Measurements from ENCODE around the gene LDLRAD3.
"Not testable (repeated sequence)": the region's sequence is repeated elsewhere in the genome, so short reads cannot be mapped to it uniquely, and the experiment has no call there.

Gene LDLRAD3

DNA sequence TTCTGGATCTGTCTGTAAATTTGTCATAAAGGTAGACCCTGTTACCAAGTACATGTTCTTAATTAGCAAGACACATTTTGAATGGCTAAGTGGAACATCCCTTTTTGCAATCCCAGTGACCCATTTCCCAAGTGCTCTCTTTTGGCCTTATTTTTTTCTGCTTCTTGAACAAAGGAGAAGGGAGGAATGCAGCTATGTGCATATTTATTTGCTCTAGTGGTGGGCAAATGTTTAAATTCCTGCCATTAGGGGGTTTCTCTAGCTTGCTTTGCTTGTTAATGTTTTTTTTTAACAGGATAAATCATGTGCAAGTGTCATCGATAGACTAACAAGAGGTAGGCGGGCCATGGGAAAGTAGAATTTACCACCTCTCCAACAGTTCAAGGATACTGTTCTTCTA, 209.7 kb downstream of the LDLRAD3 start:
- in situ Hi-C loops (cut with HindIII; ENCODE audit: low sequenced_read_pairs): no loop called here

DNA sequence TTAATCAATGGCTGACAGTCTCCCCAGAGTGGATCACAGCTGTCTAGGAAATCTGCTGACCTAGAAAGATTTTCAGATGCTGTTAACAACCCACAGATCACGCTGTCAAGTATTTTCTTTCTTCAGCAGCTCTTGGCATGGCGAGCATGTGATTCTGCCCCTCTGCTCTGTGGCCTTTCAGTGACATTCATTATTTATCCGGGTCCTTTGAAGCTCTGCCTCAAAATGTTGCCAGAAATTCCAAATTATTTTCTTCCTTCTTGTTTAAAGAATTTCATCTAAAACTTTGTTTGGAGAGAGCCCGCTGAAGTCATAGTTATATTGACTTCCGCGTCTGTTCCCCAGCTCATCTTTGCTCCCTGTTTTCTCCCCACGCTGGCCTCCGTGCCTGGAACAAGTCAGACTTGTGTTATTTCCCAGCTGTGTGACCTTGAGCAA, 211.3 kb downstream of the LDLRAD3 start:
- in situ Hi-C loops (cut with HindIII; ENCODE audit: low sequenced_read_pairs): no loop called here

DNA sequence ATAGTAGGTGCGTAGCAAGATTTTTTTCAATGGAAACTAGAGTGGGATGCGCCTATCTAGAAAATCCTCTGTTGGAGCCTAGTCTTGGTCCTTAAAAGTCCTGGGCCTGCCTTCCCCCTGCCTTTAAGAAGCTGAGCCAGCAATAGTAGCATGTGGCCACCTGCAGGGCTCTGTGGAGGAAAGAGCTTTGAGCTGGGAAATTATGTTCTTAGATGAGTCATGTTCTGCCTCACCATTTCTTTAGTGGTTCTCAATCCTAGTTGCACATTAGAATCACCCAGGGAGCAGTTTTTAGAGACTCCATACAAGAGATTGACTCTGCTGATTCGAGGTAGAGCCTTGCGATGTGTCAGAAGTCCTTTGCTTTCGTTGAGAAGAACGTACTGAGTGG, 211.9 kb downstream of the LDLRAD3 start:
- in situ Hi-C loops (cut with HindIII; ENCODE audit: low sequenced_read_pairs): no loop called here

DNA sequence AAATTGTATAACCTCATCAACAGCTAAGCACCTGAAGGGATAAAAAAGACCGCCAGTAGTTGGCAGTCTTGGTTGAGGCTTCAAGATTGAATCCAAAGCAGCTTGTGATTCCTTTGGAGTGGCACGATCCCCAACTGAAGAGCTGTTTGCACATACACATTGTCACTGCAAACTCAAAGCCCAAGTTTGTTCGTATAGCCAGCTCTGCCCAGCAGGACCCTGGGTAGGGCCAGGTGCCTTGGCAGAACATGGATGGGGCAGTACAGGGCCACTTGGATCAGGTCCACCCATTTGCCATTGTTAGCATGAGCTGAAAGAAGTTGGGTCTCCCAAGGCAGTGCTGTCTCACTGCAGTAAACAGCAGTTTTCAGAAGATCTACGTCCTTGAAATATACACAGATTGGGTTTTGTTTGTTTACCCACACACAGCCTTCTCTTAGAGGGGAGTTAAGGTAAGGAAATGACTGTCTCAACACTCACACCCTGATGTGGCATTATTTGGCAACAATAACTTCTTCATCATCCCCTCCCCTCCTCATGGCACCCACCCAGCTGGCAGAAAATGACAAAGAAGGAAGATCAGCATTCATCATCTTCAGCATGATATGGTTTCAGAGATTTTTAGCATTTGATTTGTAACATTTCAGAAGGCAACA, 212.4 kb downstream of the LDLRAD3 start:
- in situ Hi-C loops (cut with HindIII; ENCODE audit: low sequenced_read_pairs): no loop called here

DNA sequence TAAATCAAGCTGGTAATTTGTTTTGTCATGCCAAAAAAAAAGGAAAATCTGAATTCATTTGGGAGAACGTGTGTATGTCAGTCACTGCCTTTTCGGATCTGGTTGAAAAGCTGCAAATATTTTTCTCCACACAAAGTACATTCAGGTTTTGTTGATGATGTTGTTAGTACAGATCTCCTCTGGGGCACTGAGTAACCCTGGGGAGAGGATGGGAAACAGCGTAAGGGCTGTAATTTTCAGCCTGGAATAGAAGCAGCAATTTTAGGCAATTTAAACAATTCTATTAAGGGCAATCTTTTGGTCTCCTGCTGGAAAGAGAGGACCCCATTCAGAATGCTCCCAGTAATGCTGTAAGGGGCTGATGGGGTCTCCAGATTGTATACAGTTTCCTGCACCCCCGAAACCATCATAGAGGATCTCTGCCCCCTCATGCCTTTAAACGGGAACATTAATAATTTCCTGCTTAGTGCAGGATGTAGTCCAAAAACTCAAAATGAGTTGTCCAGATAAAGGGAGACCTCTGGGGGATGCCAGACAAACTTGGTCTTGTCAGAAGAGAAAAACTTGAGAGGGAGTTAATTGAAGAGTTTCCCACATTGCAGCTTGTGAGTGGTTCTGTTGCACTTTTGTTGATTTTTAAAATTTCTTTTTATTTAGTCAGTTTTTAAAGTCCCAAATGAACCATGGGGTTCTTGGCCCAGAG, 213.1 kb downstream of the LDLRAD3 start:
- in situ Hi-C loops (cut with HindIII; ENCODE audit: low sequenced_read_pairs): no loop called here

DNA sequence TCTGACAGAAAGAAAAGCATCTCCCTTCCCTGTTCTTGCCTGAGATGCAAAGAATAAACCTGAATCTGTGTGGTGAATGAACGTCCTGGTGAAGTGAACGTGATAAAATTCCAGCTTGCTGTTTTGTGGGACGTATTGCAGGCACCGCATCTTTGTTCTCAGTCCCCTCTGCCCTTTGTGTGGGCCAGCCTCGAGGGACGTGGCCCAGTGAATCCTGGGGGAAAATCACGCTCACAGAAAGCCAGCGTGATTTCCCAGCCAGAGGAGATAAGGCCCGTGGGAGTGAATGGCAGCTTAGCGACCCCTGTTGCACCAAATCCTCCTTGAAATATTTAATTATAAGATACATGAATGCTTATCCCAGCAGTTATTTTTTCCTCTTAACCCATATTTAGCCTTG, 216.2 kb downstream of the LDLRAD3 start:
- in situ Hi-C loops (cut with HindIII; ENCODE audit: low sequenced_read_pairs): no loop called here

DNA sequence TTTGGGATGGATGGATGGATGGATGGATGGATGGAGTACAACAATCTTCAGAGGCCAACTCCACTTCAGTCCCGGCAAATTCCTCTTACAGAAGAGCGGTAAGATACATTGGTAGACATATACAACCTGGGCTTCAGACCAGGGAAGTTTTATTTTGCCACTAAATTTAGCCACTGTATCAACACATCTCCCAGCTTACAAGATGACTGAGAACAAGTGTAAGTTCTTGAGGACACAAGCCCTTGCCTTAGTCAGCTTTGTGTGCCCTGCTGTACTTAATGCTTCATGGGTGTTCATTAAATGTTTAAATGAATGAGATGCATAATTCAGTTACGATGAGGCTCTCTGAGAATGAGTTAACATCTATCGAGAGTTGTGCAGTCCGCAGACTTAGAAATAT, 217.7 kb downstream of the LDLRAD3 start:
- in situ Hi-C loops (cut with HindIII; ENCODE audit: low sequenced_read_pairs): no loop called here

DNA sequence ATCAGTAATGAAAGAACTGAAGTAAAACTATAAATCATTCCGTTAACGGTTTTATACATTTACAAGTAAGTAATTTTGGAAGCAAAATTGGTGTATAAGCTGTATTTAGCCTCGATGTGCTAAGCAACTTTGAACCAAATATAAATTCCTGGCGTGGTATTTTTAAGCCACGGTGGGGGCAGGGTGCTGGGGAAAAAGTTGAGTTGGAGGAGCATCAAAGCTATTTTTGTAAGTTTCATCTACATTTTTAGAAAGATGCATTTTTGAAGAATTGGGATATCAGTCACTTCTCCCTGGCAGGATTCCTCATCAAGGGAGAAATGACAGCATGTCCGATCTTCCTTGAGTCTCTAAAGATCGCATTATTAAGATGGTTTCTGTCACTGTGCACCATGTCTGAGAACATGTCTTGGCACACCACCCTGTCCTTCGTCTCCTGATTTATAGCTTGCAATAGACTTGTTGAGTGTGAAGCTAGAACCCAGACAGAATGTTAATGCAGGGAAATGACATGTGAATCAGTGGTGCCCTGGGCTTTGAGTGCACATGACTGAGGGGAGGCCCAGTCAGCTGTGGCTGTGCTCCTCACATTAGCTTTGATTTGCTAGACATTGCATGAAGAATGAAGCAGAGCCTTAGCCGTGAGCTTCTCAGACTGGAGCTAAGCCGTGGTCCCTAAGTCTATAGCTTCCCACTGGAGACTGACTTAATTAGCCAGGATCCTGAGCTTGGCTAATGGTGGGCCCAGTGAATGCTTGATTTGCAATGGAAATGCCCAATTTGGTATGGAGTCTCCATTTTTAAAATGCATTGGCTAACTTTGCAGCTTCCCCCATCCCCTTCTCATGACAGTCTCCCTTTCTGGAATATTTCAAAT, 218.4 kb downstream of the LDLRAD3 start:
- in situ Hi-C loops (cut with HindIII; ENCODE audit: low sequenced_read_pairs): no loop called here

DNA sequence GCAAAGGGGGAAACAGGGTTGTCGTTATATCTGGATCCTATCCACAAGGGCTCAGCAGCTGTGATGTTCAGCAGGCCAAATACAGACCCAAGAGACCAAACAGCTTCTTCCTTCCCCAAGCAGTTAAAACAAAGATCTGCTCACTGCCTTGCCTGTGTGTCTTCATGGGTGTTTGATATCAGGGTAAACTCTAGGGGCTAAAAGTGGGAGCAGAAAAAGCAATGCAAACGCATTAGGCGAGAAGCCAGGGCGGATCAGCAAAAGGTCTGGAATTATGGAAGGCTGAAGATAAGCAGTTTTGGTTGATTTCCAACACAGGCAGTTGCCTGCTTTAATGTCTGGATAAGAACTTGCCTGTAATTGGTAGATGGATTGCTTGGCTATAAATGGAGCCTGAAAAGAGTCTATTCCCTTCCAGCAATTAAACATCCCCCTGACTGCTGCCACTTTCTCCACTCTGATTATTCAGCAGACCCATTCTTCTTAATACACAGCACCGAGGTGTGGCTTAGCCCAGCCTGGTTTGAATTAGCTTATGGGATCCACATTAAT, 219.1 kb downstream of the LDLRAD3 start:
- in situ Hi-C loops (cut with HindIII; ENCODE audit: low sequenced_read_pairs): no loop called here

DNA sequence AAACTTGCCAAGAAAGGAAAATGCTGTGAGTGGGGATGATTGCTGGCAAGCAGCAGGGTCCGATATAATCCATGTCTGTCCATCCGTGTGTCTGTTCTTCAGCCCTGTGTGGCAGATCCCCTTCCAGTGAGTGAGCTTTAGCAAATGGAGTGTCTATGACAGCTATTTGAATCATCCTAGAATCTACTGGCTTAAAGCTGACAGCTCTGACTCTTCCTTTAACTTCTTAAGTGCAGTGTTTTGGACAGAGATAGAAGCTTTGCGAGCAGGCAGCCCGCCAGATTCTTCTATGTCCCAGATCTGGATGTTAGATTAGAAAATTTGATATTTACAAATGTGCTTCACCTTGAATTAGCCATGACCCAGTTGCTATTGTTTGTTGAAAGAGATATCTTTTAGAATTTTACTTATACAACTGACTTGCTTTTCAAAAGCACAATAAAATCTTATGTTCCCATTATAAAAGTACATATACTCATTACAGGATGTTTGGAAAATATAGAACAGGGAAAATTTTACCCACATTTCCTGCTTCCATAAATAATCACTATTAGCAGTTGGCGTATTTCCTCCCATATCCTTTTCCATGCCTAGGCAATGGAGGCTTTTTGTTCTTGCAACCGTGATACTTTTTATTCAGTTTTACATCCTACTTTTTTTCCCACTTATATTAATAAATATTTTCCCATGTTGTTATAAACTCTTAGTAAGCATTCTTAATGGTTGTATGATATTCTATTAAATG, 220.8 kb downstream of the LDLRAD3 start:
- in situ Hi-C loops (cut with HindIII; ENCODE audit: low sequenced_read_pairs): no loop called here

DNA sequence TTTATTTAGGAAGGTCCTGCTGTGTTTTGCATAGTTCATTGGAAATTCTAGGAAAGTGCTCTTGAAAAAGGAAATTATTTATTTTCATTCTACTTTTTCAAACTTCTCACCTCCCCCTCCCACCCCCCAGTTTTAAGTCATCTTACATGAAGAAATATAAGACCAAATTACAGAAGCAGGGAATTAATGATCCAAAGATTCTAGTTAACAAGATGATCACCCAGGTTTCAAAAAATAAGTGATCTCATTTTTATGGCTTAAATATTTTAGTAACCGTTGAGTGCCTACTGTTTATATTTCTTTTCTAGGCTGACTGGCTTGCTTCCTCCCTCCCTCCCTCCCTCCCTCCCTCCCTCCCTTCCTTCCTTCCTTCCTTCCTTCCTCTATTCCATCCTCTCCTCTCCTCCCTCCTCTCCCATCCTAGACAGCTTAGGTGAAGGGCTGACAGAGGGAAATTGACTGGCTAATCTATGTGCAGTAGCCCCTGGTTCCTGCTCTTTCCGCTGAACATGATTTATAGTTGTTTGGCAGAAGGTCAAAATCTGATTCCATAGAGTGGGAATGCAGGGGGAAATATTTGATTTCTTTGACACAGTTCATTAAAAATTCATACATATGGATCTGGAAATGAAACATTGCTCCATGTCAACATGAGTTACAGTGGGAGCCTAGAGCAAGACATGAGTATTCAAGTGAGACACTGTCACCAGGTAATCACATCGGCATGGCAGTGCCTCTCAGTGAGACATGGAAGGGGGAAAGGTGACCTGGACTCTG, 221.9 kb downstream of the LDLRAD3 start:
- in situ Hi-C loops (cut with HindIII; ENCODE audit: low sequenced_read_pairs): no loop called here

DNA sequence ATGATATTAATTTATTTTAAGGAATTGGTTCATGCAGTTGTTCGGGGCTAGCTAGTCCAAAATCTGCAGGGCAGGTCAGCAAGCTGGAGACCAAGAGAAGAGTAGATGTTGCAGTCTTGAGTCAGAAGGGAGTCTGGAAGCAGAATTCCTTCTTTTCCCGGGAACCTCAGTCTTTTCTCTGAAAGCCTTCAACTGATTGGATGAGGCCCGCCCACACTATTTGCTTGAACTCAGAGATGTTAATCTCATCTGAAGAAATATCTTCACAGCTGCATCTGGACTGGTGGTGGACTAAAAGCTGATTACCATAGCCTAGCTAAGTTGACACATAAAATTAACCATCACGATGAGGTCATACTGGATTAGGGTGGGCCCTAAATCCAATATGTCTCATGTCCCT, 223.2 kb downstream of the LDLRAD3 start:
- in situ Hi-C loops (cut with HindIII; ENCODE audit: low sequenced_read_pairs): no loop called here

DNA sequence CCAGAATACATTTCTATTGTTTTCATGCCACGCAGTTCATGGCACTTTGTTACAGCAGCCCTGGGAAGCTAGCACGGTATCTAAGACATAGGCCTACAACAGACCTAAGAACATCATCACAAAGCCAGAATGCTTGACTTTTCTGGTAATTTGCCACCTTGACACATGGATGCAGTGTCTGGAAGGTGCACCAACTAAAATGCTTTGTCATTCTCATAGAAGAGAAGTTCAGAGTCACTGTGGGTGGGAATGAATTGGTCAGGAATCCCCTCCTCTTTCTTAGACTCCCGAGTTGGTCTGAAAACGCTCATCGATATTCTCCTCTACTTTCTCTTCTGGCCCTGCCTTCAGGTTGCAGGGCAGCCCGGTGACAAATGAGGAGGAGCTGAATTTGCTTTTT, 223.9 kb downstream of the LDLRAD3 start:
- in situ Hi-C loops (cut with HindIII; ENCODE audit: low sequenced_read_pairs): no loop called here

DNA sequence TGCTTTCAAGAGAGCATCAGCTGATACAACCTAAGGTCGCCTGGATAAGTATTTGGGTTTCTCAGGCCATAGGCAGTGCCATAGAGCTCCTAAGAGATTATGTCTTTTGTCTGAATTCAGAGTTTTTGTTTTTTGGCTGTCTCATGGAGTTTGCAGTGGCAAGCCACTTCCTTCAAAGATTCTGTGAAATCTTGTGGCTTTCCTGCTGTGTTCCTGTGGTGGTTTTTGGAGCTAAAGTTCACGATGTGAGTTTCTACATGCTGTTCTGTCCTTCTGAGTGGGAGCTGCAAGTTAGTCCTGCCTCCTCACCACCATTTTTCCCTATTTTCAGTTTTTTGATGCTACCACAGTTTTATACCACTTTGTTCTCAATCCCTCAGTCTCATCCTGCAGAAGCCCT, 234.0 kb downstream of the LDLRAD3 start:
- in situ Hi-C loops (cut with HindIII; ENCODE audit: low sequenced_read_pairs): no loop called here

DNA sequence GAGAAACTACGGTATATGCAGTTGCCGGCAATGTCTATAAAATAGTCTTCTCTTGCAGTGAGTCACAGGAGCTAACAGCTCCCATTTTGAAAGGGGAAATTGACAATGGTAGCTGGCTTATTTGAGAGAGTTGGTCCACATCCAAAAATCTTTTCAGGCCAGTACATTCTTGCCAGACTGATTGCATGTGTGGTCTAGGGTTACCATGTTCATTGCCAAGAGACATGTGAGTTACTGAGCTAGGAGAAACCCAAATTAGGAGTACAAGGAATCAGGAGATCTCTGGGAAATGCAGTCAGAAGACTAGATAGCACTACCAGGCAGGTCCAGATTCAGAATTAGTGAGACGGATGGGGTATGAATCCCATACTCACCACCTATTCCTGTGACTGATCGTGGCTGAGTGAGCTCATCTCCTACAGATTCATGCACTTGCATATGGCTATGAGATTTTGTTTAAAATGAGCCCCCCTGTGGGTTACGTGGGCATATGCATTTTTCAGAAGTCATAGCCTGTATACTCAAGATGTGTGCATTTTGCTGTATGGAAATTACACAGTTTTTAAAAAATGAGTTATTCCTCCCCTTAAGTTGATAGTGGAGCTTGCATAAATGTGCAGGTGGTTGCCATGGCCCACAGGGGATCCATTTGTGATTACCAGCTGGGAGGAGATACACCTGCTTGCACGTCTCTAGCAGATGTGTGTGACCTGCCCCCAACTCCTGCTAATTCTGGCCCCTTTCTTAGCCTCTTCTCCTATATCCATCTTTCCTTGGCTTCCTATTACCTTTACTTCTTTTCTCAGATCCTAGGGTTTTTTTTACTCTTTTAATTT, 242.7 kb downstream of the LDLRAD3 start:
- in situ Hi-C loops (cut with HindIII; ENCODE audit: low sequenced_read_pairs): no loop called here

DNA sequence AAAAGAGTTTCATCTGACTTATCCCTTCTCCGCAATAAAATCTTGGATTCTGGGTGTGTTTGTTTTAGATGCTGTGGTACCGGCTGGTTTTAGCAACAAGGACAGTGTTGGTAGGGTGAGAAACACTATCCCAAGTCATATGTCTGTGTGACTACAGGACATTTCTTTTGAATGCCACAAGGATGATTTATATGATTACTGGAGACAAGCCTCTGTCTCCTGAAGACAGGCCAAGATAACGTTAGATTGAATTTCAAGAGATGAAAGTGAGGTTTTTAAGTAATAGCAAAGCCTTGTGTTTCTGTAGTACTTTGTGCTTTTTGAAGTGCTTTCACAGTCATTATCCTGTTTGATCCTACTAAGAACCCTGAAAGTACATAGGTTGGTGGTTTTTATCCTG, 243.8 kb downstream of the LDLRAD3 start:
- in situ Hi-C loops (cut with HindIII; ENCODE audit: low sequenced_read_pairs): no loop called here

DNA sequence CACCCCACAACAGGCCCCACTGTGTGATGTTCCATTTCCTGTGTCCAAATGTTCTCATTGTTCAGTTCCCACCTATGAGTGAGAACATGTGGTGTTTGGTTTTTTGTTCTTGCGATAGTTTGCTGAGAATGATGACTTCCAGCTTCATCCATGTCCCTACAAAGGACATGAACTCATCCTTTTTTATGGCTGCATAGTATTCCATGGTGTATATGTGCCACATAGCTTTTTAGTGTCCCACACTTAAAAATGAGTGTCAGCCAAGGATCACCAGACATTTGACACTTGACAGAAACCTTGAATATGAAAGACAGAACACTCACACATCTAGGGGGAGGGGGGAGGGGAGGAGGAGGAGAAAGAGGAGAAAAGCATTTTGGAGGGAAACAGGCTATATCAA, 245.9 kb downstream of the LDLRAD3 start:
- in situ Hi-C loops (cut with HindIII; ENCODE audit: low sequenced_read_pairs): not testable (repeated sequence)

DNA sequence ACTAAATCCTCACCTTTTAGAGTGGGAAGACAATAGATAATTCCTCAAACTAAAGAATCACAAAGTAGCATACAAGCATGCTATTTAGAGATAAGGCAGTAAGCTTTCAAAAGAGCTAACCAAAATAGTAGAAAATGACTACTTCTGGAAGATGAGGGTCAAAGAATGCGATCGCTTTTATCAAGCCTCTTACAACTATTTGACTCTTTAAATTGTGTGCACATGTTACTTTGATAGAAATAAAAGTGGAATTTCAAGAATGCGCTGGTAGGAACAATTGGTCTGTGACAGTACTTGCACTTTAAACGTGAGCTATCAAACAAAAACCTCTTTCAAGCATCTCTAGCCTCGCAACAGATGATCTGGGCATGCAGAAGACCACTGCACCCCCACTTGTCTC, 248.1 kb downstream of the LDLRAD3 start:
- in situ Hi-C loops (cut with HindIII; ENCODE audit: low sequenced_read_pairs): no loop called here
